Activated CD4-positive, CD25-positive, alpha-beta regulatory T cell (primary cell): ENCODE data around the gene ZNF205.
A peak's percentile ranks its signal among the peaks of the same experiment; 100 is the strongest.

Experiments
- DNase-seq, 4 experiments: peaks; one replicate each; lab custom pipeline; 2025; lab: John Stamatoyannopoulos, UW

Gene ZNF205

GRCh38 chr16:3101018-3101840 lies 11.2 kb upstream of the ZNF205 start:
- no peak for DNase-seq

- DNase-seq, result no peak
Measured at GRCh38 chr16:3101841-3102470, 10.4 kb upstream of the ZNF205 start.

GRCh38 chr16:3106205-3106928 lies 6.0 kb upstream of the ZNF205 start:
- DNase-seq, result peak; percentile 81 to 93 (median 85)

- no peak for DNase-seq
Measured at GRCh38 chr16:3112881-3113574, 642 bp downstream of the ZNF205 start.

GRCh38 chr16:3113765-3114479 lies 1.5 kb downstream of the ZNF205 start:
- no peak for DNase-seq

- DNase-seq, result no peak
Measured at GRCh38 chr16:3115003-3115402, 2.6 kb downstream of the ZNF205 start.

- DNase-seq, result no peak
Measured at GRCh38 chr16:3115561-3115960, 3.2 kb downstream of the ZNF205 start.

- no peak for DNase-seq
Measured at GRCh38 chr16:3118204-3118790, 5.9 kb downstream of the ZNF205 start.

GRCh38 chr16:3118846-3119245 lies 6.5 kb downstream of the ZNF205 start:
- no peak for DNase-seq

- no peak for DNase-seq
Measured at GRCh38 chr16:3119286-3119685, 6.9 kb downstream of the ZNF205 start.

- no peak for DNase-seq
Measured at GRCh38 chr16:3119701-3120408, 7.5 kb downstream of the ZNF205 start.

- DNase-seq, result no peak
Measured at GRCh38 chr16:3120435-3120834, 8.0 kb downstream of the ZNF205 start.

GRCh38 chr16:3121851-3122467 lies 9.6 kb downstream of the ZNF205 start:
- no peak for DNase-seq

- DNase-seq, result no peak
Measured at GRCh38 chr16:3122926-3123570, 10.7 kb downstream of the ZNF205 start.

GRCh38 chr16:3123986-3124886 lies 11.8 kb downstream of the ZNF205 start:
- DNase-seq, result peak; percentile 88 to 95 (median 92)

GRCh38 chr16:3127745-3128144 lies 15.4 kb downstream of the ZNF205 start:
- no peak for DNase-seq

GRCh38 chr16:3129137-3130131 lies 17.0 kb downstream of the ZNF205 start:
- peak; percentile 48 to 68 (median 58) for DNase-seq
